GM21619 (cell line): ENCODE measurements around the gene BLOC1S1.

Source experiments
- ATAC-seq: cut with Tn5 transposase; IDR thresholded peaks from one replicate; pipeline ENCODE4 v1.9.1; 2021; ENCODE audit not compliant: unreplicated experiment

The BLOC1S1 gene

DNA sequence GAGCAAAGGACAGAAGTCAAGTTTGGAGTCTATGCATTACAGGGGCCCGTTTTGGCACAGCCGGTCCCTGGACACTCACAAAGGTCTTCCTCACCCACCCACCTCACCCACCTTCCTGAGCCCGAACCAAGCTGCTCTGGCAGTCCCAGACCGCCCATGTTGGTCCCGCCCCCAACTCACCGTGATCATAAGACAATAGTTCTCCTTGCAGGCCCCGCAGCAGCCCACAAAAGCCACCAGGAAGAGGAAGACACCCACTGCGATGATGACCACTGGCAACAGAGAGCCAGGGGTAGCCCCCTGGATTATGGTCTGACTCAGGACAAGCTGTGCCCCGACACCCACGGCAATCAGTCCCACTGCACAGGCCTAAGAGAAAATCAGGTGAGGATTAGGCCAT, 11.1 kb downstream of the BLOC1S1 start:
- ATAC-seq = no peak

DNA sequence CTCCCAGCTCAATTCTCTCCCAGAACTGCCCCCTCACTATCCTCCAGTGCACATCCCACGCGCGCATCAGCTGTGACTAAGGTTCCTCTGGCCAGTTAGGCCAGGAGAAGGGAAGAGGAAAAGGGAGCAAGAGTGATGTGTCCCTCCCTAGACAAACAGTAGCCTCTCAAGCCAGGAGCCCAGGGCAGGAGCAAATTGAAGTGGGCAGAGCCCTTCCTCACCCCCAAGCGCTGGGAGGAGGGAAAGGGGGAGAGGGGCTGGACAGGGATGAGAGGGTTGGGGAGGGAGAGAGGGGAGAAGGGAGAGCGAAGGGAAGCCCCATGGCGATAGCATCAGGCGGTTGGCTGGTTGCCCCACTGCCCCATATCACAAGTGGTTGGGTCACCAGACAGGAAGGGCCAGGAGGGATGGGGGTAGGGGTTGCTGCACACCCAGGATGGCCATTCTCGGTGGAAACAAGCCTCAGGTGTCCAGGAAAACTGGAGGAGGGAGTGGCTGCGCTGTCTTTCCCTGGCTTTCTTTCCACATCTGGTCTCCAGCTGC, 11.9 kb downstream of the BLOC1S1 start:
- ATAC-seq = no peak

DNA sequence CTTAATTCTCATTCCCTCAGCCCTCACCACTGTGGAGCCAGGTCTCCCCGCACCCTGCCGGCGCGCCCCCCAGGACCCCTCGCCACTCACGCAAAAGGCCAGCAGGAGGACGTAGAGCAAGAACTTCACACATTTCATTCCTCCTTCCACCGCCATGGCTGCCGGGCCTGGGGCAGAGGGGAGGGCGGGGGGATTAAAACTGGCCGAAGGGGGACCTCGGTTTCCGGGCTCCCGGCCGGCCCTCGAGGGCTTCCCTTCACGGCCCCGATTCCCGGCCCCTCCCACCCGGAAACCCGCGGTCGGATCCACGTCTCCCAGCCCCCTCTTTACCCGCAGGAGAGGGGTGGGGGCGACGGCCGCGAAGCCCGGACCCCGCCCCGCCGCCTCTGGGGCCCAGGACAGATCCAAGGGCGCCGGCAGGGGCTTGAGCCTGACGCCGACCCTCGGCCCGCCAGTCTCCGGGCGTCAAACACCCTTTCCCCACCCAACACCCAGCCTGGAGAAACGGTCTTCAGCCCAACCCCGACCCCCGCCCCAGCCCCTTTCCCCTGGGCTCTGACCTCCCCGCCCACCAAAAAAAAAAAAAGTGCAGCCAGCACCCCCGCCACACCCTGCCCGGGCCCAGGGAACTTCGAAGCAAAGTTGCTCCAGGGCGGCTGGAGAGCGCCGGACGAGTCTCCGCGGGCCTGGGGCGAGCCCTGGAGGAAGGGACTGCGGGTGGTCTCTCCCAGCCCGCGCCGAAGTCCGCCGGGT, 12.5 kb downstream of the BLOC1S1 start:
- ATAC-seq = peak; percentile 6

DNA sequence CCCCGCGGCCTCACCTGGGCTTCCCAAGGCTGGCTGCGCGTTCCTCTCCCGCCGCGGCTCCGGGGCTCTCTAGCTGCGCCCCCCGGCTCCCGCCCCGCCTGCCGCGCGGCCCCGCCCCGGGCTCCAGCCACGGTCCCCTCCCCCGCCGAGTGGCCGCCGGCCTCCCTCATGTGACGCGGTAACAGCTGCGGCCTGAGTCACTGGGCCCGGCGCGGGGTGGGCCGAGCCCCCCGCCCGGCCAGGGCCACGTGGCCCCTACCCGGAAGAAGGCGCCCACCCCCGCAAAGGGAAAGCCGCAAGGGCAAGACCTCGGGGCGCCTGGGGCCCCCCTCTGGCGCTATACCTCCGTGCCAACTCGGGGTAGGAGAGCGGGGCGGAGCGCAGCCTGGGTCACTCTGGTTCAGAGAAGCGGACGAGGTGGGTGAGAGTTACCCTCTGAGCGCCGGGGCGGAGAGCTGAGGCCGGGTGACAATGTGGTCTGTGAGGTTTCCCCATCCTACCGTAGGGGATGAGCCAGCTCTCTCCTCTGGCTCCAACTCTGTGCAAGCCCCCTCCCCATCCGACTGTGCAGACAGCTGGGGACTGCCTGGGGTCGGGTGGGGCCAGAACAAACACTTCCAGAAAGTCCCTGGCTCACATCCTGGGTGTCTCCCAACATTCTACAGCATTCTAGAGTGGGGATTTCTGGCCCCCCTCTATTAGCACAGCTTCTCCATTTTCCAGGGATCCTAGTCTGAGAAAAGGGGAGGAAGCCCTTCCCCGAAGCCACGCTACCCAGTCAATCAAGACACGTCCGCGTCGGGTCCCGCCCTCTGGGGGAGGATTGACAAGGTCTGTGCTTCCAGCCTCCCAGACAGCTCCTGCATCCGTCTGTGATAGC, 13.3 kb downstream of the BLOC1S1 start, which contains the start of gene CD63:
TSS of gene CD63 (minus strand) at position 71 of the 880 bp plus-strand sequence. CDS start 668 bp downstream, outside the sequence.
- ATAC-seq = peak; percentile 56

DNA sequence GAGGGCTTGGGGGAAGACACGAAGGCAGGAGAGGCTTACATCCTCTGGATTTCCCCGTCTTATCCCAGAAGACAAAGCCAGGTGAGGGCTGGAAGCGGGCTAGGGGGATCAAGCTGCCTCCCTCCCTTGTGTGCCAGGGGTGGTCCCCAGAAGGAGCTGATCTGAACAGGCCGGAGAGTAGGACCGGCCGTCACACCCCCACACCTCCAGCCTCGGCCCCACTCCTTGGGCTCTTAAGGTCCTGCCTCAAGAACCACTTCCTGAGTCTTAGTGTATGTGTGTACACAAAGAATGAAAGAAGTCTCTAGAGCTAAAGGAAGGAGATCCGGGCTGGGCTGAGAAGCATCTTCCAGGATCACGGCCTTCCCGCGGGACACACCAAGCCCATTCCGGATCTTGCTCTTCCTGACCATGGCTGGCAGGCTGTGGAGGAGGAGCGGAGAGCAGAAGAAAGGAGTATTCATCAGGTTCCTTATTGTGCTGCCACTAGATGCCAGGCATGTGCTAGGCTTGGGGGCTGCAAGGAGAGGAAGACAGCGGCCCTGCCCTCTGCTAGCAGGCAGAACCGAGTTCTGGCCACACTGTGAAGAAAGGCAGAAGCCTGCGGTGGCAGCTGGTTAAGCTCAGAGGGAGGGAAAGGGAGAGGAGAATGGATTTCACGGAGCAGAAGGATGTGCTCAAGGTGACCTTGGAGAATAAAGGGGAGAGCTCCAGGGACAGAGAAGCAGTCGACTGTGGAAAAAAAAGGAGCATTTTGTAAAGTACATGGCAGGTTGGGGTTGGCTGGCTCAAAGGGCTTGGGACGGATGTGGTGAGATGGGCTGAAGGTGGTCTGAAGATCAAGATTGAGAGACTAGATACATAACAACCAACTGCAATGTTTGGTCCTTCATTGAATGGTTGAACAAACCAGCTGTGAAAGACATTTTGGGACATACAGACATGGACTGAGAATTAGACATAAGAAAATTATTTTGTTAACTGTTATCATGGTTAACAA, 14.3 kb downstream of the BLOC1S1 start:
- ATAC-seq = peak; percentile 41

DNA sequence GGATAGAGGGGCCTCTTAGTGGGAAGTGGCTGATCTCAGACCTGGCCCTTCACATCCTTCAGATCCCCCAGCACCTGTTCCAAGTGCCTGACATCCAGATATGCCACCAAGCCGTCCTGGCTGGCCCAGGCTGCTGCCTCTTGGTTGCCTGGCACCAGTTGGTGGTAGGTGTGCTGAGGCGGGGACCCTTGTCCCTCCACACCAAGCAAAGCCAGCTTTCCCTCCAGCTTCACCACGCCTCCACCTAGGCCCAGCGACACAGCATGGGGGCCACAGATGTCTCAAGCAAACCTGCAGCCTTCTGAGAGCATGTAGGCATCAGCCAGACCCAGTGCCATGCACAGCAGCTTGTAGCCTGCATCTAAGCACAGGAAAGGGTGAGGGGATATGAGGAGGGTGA, 16.4 kb downstream of the BLOC1S1 start:
- ATAC-seq = no peak

DNA sequence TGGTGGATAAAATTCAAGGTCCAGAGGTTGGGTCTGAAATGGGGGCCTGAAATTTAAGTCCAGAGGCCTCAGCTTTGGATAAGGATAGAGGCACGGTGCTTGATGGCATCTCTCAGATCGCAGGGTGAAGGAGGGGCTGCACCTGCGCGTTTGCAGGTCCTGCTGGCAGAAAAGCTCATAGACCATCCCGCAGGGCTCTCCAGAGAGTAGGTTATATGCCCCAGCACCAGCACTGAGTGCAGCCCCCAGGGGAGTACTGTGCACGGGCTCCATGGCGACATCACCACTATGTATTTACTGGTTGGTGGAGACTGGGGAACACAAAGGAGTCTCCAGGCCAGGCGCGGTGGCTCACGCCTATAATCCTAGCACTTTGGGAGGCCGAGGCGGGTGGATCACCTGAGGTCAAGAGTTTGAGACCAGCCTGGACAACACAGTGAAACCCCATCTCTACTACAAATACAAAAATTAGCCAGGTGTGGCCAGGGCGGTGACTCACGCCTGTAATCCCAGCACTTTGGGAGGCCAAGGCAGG, 17.2 kb downstream of the BLOC1S1 start:
- ATAC-seq = no peak

DNA sequence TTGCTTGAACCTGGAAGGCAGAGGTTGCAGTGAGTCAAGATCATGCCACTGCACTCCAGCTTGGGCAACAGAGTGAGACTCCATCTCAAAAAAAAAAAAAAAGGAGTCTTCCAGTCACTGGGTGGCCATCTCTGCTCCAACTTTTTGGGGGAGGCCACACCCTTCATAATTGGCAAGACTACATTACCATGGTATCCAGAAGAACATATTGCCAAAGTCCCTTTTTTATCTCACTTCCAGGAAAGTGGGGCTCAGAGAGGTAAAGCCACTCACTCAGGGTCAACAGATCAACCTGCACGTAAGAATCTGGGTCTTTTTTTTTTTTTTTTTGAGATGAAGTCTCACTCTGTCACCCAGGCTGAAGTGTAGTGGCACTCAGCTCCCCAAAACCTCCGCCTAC, 18.0 kb downstream of the BLOC1S1 start:
- ATAC-seq = no peak

DNA sequence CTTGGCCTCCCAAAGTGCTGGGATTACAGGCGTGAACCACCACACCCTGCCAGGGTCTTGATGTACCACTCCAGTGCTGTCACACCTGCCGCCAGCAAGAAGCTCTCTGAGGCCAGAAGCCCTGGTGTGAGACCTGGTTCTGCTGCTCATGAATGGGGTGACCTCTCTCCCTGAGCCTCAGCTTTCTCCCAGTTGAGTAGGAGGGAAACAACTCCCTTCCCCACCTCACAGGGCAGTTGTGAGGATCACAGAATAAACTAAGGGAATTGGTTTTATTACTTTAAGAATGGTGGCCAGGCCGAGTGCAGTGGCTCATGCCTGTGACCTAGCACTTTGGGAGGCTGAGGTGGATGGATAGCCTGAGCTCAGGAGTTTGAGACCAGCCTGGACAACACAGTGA, 18.7 kb downstream of the BLOC1S1 start:
- no peak for ATAC-seq

DNA sequence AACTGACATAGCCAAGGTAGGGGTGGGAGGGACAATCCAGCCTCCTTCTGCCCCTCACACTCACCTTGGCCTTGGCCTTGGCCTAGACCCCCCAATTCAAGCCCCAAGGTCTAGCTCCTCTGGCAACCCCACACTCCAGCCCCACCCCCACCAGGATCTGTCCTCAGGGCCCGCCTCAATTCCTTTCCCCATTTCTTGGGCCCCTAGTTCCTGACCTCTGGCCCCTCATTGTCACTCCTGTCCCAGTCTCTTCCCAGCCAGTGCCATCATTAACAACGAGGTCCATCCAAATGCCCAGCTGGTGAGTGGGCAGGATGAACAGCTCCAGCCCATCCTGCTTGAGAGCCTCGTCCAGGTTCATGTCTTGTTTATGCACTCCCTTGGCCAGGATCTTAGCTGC, 20.2 kb downstream of the BLOC1S1 start:
- no peak for ATAC-seq

DNA sequence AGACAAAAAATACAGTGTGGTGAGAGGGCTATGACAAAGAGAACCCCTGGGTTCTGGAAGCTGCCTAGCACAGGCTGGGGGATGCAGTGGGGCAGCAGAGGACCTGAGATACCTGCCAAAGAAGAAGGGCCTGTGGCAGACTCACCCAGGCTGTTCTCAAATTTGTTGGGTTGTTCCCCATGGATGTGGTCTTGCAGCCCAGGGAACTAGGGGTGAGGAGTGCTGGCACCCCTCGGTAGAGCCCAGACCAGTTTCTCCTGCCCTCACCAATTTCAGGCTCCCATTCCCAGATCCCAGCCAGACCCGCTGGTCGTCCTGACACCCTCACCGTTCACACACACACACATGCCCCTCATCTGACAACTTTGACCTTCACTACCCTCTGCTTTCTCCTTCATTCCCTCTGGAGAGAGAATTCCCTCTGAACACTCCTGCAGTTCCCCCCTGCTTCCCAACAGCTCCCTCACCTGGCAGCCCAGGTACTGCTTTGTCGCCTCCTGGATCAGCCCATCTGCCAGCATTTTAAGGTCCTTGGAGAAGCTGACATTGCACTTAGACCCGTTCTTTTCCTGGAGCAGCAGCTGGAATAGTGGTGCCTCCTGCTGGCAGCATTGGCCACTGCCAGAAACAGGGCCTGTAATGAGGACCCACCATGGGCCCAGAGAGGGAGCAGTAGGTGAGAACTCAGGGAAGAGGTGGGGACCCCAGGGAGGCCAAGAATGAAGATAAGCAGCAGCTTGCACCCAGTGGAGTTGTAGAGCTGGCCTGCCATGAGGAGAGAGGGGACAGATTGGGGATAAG, 21.1 kb downstream of the BLOC1S1 start:
- ATAC-seq = peak; percentile 36

DNA sequence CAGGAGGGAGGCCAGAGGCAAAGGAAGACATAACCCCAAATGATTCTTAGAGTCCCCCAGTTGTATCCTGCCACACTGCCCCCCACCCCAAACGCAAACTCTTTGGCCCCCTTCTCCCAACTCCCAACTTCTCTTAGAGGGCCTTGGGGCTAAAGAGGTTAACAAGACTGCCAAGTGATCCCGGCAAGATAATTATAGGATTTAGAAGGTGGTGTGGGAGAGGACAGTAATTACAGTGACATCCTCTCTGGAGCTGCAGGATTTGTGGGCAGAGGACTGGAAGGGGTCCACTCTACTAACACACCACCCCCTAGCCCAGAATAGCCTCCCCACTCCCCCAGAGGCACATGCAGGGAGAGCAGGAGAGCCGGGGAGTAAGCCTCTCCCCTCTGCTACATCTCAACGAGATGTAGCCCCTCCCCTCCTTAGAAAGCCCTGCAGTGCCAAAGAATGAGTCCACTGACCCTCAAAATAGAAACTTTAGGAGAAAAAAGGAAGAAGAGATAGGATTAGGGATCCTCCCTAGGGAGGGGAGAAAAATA, 21.8 kb downstream of the BLOC1S1 start:
- ATAC-seq = no peak

DNA sequence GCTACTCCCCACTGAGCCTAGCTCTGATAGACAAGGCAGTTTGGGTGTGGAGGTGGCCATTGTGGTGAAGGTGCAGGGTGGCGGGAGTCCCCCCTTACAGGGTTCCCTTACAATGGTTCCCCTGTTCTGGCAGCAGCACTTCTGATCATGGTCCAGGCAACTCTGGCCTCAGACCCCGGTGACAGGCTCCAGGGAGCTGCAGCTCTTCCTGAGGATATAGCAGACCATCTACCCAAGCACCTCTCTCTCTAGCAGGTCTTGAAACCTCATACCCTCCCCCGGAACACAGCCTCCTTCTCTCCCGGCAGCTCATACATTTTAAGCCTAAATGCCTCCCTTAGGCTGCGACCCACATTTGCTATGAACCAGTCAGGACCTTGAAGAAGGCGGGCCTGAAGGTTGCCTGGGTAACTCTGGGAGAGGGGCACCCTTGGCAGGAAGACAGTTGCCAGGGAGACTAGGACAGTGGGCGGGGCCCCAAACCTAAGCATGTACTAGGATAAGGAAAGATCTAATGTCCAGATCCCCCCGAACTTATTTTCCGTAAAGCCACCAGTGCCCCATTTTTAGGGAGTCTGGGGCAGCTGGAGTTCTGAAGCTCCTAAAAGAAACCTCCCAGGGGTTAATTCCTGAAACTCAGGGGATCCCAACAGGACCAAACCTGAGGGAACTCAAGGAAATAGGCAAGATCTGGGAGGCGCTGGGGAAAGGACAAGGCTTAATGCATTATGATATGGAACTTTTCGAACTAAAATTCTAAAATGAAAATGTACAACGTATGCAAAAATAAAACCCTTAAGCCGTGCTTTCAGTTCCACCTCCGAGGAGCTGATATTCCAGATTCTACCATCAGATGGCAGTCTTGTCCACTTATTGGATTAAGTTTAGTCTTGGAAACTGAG, 22.5 kb downstream of the BLOC1S1 start:
- ATAC-seq = peak; percentile 90

DNA sequence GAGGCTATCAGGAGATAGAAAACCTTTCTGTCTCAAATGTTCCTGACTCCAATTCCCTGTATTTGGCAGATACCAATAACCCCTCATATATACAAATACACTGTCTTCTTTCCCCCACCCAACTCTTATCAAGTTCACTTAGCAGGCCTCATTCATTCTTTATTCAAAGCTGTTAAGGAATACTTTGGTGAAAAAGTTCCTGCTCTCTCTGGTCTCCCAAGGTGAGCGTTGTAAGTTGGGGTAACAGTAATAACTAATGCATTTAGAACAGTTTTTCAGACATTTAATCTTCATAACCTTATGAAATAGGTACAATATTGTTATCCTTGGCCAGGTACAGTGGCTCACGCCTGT, 23.2 kb downstream of the BLOC1S1 start:
- ATAC-seq = no peak

DNA sequence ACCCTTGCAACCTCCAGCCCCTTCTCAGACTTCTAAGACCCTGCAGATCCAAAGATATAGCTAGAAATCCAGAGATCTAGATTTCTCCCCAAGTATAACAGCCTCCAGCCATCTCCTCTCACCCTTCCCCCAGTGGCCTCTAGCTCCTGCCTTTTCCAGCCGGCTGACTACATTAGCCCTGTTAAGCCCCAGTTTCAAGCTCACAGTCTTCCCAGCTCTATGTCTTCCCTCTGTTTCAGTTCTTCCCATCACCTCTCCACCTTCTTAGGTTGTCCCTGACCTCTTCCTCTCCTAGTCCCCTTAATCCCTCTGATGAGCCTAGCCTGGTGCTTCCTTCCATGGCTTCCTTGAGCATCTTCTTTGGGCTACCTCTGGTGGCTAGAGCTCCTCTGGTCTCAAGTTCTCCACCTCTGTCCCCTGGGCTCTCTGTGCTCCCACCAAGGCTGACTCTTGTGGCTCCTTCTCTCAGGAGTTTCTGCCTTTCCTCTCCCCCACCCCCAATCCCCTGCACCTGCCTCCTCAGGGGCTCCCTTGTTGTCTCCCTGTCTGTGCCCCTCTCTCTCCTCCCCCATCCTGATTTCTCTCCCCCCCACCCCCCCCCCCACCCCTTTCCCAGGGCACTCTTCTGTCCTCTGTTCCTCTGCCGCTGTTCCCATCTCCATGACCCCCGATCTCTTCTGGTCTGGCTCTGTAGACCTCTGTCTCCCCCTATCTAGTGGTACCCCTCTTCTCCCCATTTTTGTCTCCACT, 26.3 kb downstream of the BLOC1S1 start:
- no peak for ATAC-seq

DNA sequence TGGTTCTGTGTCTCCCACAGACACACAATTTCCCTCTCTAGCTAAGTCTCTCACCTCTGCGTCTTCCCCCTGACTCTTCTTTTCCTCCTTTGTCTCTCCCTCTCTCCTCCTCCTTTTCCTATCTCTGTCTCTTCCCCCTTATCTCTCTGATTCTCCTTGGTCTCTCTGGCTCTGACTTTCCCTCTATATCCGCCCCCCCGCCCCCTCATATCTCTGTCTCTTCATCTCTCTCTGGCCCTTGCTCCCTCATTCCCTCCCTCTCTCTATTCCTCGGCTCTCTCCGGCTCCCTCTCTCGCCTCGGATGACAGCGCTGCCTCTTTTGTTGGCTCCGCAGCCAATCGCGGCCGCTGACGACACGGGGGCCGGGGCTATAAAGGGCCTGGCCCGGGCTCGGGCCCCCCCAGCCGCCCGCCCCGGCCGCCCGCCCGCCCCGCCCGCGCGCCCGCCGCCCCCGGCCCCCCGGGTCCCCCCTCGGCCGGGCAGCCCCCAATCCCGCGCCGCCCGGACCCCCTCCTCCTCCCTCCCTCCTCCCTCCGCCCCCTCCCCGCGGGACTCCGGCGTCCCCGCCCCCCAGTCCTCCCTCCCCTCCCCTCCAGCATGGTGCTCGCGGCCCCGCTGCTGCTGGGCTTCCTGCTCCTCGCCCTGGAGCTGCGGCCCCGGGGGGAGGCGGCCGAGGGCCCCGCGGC, 27.0 kb downstream of the BLOC1S1 start, which contains the start of gene GDF11:
TSS of gene GDF11 (plus strand) at position 404 of the 687 bp plus-strand sequence. CDS start at position 599, 195 bp downstream.
- peak; percentile 16 for ATAC-seq
